ENCODE measurements around the gene ELP4.

ELP4 gene

GRCh38 chr11:31793264-31793663, 283.7 kb downstream of the ELP4 start:
- Histone ChIP-seq H3K9me3 (ENCODE audit: insufficient read depth, low read length) (no peaks in the 10 kb centered on the region), H3K9ac (ENCODE audit: low read length) (no peak overlapping the region), H3K27me3 (ENCODE audit: low read length) (no peaks in the 10 kb centered on the region), H3K36me3 (ENCODE audit: low read length) (no peaks in the 10 kb centered on the region), H3K4me3 (ENCODE audit: insufficient read depth, low read length, poor library complexity, severe bottlenecking) (no peak overlapping the region), H3K79me2 (ENCODE audit: insufficient read depth, low read length) (no peaks in the 10 kb centered on the region), H3K27ac (ENCODE audit: low read depth, low read length) (no peak overlapping the region), H3K9me2 (replicated peaks; ENCODE audit: insufficient read depth, low read length) (no peaks in the 10 kb centered on the region), H4K20me1 (ENCODE audit: low read depth, low read length) (no peaks in the 10 kb centered on the region), H3F3A (ENCODE audit: insufficient read depth) (no peaks in the 10 kb centered on the region), H2AFZ (ENCODE audit: low read depth, low read length, severe bottlenecking) (no peak overlapping the region), H3K4me2 (ENCODE audit: low read depth, low read length, poor library complexity, severe bottlenecking) (no peak overlapping the region)
- TF ChIP-seq EZH2phosphoT487 (conservative IDR thresholded peaks at IDR 0.05; ENCODE audit: low read length) (no peak), CTCF (IDR thresholded peaks at IDR 0.05; ENCODE audit: insufficient read depth, low read length, poor library complexity, severe bottlenecking) (no peak)

GRCh38 chr11:31794548-31794947, 285.0 kb downstream of the ELP4 start:
- Histone ChIP-seq H3K27ac (ENCODE audit: low read depth, low read length) (no peak overlapping the region), H3K4me2 (ENCODE audit: low read depth, low read length, poor library complexity, severe bottlenecking) (no peak overlapping the region), H3K27me3 (ENCODE audit: low read length) (no peaks in the 10 kb centered on the region), H3K9me2 (replicated peaks; ENCODE audit: insufficient read depth, low read length) (no peaks in the 10 kb centered on the region), H3F3A (ENCODE audit: insufficient read depth) (no peaks in the 10 kb centered on the region), H3K79me2 (ENCODE audit: insufficient read depth, low read length) (no peaks in the 10 kb centered on the region), H3K4me3 (ENCODE audit: insufficient read depth, low read length, poor library complexity, severe bottlenecking) (no peak overlapping the region), H3K36me3 (ENCODE audit: low read length) (no peaks in the 10 kb centered on the region), H2AFZ (ENCODE audit: low read depth, low read length, severe bottlenecking) (no peak overlapping the region), H4K20me1 (ENCODE audit: low read depth, low read length) (no peaks in the 10 kb centered on the region), H3K9me3 (ENCODE audit: insufficient read depth, low read length) (no peaks in the 10 kb centered on the region), H3K9ac (ENCODE audit: low read length) (no peak overlapping the region)
- no peak for TF ChIP-seq CTCF (IDR thresholded peaks at IDR 0.05; ENCODE audit: insufficient read depth, low read length, poor library complexity, severe bottlenecking)
- TF ChIP-seq EZH2phosphoT487 (conservative IDR thresholded peaks at IDR 0.05; ENCODE audit: low read length), result no peak

- Histone ChIP-seq H3K79me2 (ENCODE audit: insufficient read depth, low read length) (no peaks in the 10 kb centered on the region), H3K9me3 (ENCODE audit: insufficient read depth, low read length) (no peaks in the 10 kb centered on the region), H2AFZ (ENCODE audit: low read depth, low read length, severe bottlenecking) (no peak overlapping the region), H3K4me2 (ENCODE audit: low read depth, low read length, poor library complexity, severe bottlenecking) (no peak overlapping the region), H3K27me3 (ENCODE audit: low read length) (no peaks in the 10 kb centered on the region), H3F3A (ENCODE audit: insufficient read depth) (no peaks in the 10 kb centered on the region), H3K9me2 (replicated peaks; ENCODE audit: insufficient read depth, low read length) (no peaks in the 10 kb centered on the region), H3K27ac (ENCODE audit: low read depth, low read length) (no peak overlapping the region), H4K20me1 (ENCODE audit: low read depth, low read length) (no peaks in the 10 kb centered on the region), H3K36me3 (ENCODE audit: low read length) (no peaks in the 10 kb centered on the region), H3K9ac (ENCODE audit: low read length) (no peak overlapping the region), H3K4me3 (ENCODE audit: insufficient read depth, low read length, poor library complexity, severe bottlenecking) (no peak overlapping the region)
- TF ChIP-seq EZH2phosphoT487 (conservative IDR thresholded peaks at IDR 0.05; ENCODE audit: low read length), result no peak
- TF ChIP-seq CTCF (IDR thresholded peaks at IDR 0.05; ENCODE audit: insufficient read depth, low read length, poor library complexity, severe bottlenecking), result no peak
Measured at GRCh38 chr11:31795706-31796498, 286.3 kb downstream of the ELP4 start.

All from SU-DHL-6 (cell line).